GM12872 (cell line): ENCODE results near the gene MORC4.

ENCODE experiments used
- CTCF ChIP-seq: IDR thresholded peaks from 3 replicates; pipeline ENCODE4 v1.5.1; 2011; ENCODE audit warnings: low read depth, mild to moderate bottlenecking, low read length, moderate library complexity; ENCODE audit not compliant: insufficient read depth

Gene MORC4

GRCh38 chrX:106997611-106998010 is 2.4 kb downstream of the MORC4 start:
- TF ChIP-seq CTCF = no peak

GRCh38 chrX:106995678-106996077 is 4.3 kb downstream of the MORC4 start:
- TF ChIP-seq CTCF = no peak

GRCh38 chrX:106987488-106987887 is 12.5 kb downstream of the MORC4 start:
- no peak for TF ChIP-seq CTCF

- TF ChIP-seq CTCF = no peak
Measured at GRCh38 chrX:106980952-106981626, 18.9 kb downstream of the MORC4 start.

GRCh38 chrX:106976416-106976815 is 23.6 kb downstream of the MORC4 start:
- TF ChIP-seq CTCF = no peak

GRCh38 chrX:106973433-106974149 is 26.4 kb downstream of the MORC4 start:
- no peak for TF ChIP-seq CTCF

GRCh38 chrX:106972896-106973295 is 27.1 kb downstream of the MORC4 start:
- no peak for TF ChIP-seq CTCF
